Stimulated activated CD8-positive, alpha-beta memory T cell treated with anti-CD3 and anti-CD28 coated beads, Interleukin-7, amount 100 ng/mL, for 4 hours (primary cell): ENCODE results near the gene FAM131C.
A peak's percentile ranks its signal among the peaks of the same experiment; 100 is the strongest.
"Not testable (repeated sequence)": the region's sequence is repeated elsewhere in the genome, so short reads cannot be mapped to it uniquely, and the experiment has no call there.

Experiments used
- DNase-seq, 2 donors: peaks; one replicate each; pipeline ENCODE4 v3.0.0-alpha.2; 2020; ENCODE audit warnings: low read depth in 2 of 2

The FAM131C gene

DNA sequence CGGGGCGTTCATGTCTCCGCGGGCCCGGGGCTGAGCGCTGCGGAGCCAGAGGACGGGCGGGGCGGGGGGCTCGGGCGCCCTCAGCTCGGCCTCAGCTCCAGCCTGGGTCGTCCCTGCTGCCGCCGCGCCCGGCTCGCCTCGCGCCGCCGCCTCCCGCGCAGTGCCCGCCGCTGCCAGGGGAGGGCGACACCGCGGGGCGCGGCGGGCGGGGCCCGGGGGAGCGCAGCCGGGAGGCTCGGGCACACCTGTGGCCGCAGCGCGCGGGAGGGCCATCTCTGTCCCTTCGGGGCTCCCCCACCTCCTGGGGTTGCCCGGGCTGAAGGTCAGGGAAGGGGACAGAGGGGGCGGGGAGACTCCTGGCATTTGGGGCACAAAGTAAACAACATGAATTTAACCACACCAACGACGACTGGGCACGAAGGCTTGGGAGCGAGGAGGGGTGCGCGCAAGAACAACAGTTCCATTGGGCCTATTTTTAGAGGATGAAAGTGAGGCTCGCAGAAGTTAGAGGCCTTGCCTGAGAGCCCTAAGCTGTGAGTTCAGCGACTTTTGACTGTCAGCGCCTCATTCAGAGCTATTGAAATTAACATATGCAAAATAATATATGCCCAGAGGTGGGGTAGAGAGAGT is at the start of gene FAM131C:
Gene FAM131C, minus strand, starts transcription at position 162 of the 630 bp plus-strand sequence. CDS start 209 bp downstream, outside the sequence.
- no peak for DNase-seq

DNA sequence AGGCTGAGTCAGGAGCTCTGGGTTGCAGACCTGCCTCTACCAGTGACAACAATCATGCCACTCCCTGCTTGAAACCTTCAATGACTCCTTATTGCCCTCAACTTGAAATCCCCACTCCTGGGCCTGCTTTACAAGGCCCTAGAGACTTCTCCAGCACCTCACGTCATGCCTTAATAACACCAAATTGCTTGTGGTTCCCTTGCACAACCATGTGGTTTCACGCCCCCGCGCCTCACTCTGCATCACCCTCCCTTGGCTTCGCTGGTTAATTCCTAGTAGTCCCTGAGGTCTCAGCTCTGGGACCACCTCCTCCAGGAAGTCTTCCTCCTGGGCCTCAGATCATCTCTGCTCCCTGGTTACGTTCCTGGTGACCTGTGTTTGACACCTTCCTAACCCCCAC is 49.5 kb upstream of the FAM131C start:
- DNase-seq, result peak; percentile 55 to 62

DNA sequence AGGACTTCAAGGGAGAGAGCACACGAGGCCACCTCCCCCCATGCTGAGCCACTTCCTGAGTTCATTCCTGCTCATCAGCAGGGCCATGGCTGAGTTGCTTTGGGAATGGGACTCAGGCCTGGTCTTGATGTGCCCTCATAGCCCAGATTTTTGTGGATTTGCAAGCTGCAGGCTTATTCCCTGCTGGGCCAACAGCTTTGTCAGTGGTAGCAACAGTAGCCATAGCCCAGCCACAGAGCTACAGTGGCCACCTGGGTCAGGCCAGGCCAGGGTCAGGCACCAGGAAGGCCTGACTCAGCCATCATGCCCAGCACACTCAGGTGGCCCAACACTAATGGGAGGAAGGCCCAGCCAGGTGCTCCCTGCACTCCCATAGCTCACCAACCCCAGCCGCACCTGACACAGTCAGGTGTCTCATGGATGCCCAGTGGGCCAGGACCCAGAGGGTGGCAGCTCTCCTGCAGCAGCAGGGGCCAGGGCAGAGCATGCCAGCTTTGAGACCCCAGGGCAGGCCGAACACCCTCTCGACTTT is 49.0 kb upstream of the FAM131C start:
- no peak for DNase-seq

DNA sequence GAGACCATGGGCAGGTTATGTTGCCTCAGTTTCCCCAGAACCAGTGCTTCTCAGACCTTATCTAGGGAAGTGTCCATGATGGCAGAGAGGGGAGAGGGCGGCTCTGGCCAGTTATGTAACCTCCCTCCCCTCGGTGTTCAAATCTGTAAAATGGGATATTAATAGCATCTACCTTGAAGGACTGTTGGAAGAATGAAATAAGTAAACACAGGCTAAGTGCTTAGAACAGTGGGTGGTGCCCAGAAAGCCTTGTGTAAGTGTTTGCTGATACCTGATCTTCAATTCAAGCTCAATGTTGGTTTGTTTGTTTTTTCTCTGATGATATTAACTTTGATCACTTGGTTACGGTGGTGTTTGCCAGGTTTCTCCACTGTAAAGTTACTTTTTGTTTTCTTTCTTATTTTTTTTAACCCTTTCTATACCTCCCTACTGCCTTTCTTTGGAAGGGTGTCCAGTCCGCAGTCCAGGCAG is 47.5 kb upstream of the FAM131C start:
- DNase-seq, result no peak

DNA sequence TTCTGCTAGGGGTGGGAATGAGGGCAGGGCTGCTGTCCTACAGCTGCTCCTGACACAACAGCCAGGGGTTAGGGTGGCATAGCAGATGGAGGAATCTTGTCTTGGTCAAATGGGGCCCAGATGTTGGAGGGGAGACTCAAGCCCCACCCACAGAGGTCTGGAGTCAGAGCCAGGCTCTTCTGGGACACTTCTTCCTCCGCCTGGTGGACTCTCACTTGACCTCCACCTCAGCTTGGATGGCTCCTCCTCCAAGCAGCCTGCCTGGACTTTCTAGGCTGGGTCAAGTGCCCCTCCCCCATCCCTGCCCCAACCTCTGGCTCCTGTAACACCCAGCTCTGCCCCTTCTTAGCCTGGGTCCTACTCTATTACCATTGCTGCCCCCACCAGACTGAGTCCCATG is 47.0 kb upstream of the FAM131C start:
- no peak for DNase-seq

GRCh38 chr1:16119926-16120325 is 46.5 kb upstream of the FAM131C start:
- no peak for DNase-seq

DNA sequence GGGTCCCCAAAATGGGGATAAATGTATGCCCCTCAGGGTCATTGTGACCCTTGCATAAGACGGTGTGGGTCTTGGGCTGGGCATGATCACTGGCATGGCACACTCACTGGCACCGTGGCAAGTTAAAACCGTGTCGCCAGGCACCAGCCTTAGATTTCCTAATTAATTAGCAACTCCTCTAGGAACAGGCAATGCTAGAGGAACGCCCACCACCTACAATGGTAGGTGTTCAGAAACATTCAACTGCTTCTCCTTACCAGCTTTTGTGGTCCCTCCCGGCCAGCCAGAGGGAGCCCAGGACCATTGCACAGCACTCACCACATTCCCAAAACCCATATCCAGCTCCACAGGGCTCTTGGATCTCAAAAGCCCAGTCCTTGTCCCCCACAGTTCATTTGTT is 46.1 kb upstream of the FAM131C start:
- DNase-seq, result no peak

GRCh38 chr1:16118706-16119105 is 45.3 kb upstream of the FAM131C start:
- no peak for DNase-seq

GRCh38 chr1:16117936-16118335 is 44.5 kb upstream of the FAM131C start:
- DNase-seq, result no peak

- no peak for DNase-seq
Measured at GRCh38 chr1:16117369-16117768, 43.9 kb upstream of the FAM131C start.

DNA sequence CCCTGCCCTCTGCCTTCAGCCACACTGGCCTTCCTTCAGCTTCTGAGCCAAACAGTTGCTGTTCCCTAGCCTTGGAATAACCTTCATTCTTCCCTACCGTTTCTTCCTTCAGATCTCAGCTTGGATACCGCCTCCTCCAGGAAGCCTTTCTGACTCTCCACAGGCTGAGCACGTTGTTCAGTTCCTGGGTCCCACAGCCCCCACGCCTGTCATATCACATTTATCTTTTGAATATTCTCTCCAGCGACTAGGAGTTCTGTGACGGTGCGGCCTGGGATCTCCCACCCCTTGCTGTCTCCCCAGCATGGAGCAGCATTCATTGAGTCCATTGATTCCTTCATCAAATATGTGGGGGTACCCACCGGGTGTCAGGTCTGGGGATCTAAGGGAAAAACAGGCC is 43.2 kb upstream of the FAM131C start:
- DNase-seq, result no peak

- no peak for DNase-seq
Measured at GRCh38 chr1:16116002-16116401, 42.6 kb upstream of the FAM131C start.

- DNase-seq, result no peak
Measured at GRCh38 chr1:16115468-16115983, 42.1 kb upstream of the FAM131C start.

DNA sequence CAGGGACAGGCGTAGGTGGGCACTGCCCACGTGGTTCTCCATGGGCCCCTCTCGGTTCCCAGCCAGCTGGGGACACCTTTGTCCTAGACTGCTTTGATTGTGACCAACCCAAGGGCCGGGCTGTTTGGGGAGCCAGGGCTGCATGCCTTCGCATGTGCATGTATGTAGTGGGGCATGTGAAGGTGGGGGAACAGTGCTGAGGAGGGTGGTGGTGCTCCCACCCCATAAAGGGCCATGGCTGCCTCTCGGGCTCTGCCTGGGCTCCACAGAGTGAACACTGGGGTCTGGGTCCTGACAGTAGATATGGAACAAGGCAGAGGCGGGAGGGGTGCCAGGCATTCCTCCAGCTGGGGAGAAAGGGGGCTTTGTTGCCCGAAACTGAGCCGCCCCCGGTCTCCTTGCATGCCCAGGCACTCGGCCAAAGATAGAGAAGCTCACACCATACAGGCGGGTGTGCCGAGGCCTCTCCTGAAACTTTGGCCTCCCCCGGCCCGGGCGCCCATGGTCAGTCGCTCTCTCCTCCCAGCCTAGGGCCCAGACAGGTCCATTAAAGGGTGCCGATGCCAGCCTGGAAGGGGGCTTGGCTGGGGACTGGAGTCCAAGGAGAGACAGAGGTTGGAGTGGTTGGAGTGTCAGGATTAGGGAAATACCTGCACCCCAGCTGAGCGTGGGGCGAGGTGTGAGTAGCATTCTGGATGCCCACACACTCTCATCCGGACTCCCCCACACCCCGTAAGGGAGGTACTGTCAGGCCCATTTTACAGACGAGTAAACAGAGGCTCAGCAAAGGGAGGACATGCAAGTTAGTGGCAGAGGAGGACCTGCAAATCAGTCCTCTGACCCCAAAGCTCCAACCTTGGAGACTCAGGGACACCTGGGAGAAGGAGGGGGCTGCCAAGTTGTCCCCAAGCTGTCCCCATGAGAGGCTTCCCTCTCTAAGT is 41.3 kb upstream of the FAM131C start:
- DNase-seq, result no peak

GRCh38 chr1:16112596-16113555 is 39.4 kb upstream of the FAM131C start:
- DNase-seq, result no peak

- no peak for DNase-seq
Measured at GRCh38 chr1:16111771-16112595, 38.5 kb upstream of the FAM131C start.

GRCh38 chr1:16110884-16111283 is 37.4 kb upstream of the FAM131C start:
- no peak for DNase-seq

DNA sequence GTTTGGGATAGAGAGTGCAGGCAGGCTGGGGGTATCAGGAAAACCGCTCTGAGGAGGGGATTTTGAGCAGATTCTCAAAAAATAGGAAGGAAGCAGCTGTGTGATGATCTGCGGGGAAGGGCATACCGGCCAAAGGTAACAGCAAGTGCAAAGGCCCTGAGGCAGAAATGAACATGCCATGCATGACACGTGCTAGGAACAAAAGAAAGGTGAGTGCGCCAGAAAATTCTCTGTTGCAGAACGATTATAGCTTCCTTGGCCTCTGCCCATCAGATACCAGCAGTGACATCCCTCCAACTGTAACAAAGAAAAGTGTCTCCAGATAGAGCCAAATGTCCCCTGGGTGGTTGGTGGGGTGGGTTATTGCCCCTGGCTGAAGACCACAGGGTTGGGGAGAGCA is 37.0 kb upstream of the FAM131C start:
- DNase-seq, result no peak

GRCh38 chr1:16109571-16109970 is 36.1 kb upstream of the FAM131C start:
- no peak for DNase-seq

GRCh38 chr1:16107039-16107438 is 33.6 kb upstream of the FAM131C start:
- not testable (repeated sequence) for DNase-seq
